ENCODE results near the gene DGLUCY.
"Not testable (repeated sequence)": the region's sequence is repeated elsewhere in the genome, so short reads cannot be mapped to it uniquely, and the experiment has no call there.

Gene DGLUCY

DNA sequence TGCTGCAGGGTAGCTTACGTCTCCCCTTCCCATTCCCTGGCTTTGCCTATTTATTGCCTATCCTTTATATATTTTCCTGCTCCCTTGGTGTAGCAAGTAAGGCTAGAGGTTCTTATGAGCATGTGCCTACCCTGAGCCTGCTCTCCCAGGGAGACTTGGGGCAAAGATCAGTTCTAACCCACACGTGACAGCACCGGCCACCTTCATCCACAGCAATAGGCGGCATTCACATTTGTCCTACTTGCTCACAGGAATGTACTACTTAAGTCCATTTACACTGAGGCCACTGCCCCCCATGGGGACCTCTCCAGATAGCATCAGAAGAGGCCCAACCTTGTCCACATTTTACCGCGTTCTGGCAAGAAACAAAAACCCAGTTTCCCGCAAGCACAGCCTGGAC lies 122.0 kb downstream of the DGLUCY start:
- DNase-seq, result no peak

DNA sequence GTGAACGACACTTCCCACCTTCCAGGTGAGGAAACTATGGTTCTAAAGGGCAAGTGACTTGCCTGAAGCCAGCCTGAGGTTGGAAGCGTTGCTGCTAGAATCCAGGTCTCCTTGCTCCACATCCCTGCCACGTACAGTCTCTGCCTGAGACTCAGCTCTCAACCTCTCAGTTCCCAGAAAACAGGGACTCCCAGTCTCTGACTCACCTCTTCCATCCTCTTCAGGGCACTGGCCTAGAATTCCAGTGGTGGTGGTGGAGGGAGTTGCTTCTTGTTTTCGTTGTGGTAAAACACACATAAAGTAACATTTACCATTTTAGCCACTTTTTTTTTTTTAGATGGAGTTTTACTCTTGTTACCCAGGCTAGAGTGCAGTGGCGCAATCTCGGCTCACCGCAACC lies 123.3 kb downstream of the DGLUCY start:
- DNase-seq, result no peak

DNA sequence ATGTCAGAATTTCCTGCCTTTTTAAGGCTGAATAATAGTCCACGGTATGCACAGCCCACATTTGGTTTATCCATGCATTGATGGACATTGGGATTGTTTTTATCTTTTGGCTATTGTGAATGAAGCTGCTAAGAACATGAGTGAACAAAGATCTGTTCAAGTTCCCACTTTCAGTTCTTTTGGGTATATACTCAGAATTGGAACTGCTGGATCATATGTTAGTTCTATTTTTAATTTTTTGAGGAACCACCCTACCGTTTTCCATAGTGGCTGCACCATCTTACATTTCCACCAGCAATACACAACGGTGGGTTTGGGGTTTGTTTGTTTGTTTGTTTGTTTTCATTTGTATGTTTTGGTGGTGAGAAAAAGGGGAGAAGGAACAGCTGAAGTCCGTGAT lies 124.2 kb downstream of the DGLUCY start:
- no peak for DNase-seq

DNA sequence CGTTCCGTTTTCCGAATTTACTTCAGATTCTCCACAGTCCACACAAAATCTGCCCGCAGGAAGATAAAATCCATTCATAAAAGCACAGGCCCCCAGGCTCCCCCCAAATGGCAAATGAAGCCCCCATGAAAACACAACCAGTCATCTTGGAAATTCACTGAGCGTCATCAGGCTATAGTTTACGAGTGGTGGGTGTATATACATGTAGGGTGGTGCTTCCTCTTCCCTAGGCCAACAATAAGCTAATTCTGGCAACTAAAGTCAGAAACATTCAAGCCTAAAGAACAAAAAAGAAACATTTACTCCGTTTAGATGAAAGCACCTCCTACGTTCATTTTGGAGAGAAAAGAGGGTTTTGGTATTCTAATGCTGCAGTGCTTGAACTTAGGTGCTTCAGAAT lies 124.8 kb downstream of the DGLUCY start:
- no peak for DNase-seq

DNA sequence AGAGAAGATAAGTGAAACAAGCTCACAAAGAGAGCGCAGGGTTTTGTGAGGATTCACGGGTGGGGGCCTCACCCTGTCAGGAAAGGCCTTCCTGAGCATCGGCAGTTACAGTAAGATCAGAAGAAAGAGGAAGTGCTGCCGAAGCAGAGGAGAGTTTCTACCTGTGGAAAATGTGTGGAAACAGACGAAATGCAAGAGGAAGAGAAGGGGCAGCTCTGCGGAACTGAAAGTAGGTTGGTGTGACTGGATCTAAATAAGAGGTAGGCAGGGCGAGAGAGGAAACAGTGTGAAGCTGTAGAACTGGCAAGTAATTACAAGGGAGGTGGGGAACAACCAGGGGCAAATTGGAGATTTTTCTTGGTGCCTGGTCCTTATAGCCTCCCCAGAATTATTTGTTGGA lies 128.0 kb downstream of the DGLUCY start:
- peak; percentile 61 for DNase-seq

DNA sequence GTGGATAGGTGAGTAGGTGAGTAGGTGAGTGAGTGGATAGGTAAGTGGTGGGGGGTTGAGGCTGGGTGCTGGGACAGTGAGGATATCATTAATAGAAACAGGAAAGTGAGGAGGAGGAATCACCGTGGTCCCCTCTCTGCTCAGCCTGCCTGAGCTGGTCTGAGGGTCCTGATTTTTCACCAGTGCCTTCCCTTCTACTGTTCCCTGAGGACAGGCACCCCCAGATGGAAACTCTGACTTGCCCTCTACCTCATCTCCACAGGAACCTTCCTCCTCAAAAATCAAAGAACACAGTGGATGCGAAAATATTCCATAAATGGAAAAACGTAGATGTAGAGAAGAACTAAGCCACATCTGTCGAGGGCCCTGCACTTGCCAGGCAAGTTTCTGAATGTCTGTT lies 128.8 kb downstream of the DGLUCY start:
- no peak for DNase-seq

DNA sequence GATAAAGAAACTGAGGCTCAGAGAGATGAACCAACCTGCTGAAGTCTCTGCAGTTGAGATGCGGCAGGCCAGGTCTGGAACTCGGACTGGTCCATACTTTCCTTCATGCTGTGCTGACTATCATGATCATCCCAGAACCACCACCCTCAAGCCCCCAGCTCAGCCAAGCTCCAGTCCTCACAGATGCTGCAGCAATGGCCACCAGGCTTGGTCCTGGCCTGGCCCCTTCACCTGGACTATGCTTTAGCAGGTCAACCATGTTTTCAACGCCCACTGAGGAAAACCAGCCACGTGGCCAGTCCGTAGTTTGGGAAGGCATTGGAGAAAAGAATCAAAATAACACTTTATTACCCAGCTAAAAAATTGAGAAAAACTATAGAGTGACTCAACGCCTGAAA lies 129.2 kb downstream of the DGLUCY start:
- no peak for DNase-seq

DNA sequence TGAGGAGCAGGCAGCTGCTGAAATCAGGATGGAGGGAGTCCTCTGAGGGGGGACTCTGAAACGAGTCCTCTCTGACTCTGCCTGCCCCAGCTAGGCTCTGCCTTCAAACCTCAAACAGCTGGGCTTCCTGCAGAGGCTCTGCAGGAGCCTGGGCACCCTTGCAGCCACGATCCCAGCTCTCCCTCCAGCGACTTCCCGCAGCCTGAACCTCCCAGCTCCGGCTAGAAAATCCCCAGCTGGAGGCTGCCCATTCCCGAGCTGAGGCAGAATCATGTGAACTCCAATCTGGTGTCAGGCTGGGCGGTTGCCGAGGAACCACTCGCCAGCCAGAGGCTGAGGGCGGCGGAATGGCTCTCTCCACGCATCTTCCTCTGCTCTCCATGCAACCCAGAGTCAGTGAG lies 130.6 kb downstream of the DGLUCY start, which contains the start of gene GPR68:
GPR68 (minus strand) TSS at position 204 of the 401 bp plus-strand sequence. CDS start 9,654 bp downstream, outside the sequence.
- peak; percentile 42 for DNase-seq

DNA sequence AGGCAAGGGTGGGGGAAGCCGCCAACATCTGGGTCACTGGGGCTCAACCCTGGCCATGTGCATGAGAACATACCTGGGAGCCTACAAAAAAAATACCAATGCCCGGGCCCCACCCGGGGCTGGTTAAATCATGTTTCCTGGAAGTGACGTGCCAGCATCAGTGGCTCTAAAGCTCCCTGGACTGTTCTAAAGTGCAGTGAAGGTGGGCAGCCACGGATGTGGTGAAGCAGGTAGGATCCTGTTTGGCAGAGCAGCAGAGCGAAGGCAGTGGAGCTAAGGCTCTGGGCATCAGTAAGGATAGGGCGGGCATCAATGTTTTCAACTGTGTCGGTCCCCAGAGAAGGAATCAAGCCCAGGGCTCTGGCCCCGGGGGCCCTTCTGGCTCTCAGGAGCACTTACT lies 131.2 kb downstream of the DGLUCY start:
- peak; percentile 85 for DNase-seq

DNA sequence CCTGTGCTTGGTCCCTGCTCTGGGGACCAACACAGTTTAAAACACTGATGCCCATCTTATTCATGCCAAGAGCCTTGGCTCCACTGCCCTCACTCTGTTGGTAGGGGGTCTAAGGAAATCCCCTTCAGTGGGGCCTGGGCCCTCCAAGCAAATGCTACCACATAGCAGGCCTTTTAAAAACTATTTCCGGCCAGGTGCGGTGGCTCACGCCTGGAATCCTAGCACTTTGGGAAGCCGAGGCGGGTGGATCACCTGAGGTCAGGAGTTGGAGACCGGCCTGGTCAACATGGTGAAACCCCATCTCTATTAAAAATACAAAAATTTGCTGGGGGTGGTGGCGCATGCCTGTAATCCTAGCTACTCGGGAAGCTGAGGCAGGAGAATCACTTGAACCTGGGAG lies 131.7 kb downstream of the DGLUCY start:
- DNase-seq, result not testable (repeated sequence)

DNA sequence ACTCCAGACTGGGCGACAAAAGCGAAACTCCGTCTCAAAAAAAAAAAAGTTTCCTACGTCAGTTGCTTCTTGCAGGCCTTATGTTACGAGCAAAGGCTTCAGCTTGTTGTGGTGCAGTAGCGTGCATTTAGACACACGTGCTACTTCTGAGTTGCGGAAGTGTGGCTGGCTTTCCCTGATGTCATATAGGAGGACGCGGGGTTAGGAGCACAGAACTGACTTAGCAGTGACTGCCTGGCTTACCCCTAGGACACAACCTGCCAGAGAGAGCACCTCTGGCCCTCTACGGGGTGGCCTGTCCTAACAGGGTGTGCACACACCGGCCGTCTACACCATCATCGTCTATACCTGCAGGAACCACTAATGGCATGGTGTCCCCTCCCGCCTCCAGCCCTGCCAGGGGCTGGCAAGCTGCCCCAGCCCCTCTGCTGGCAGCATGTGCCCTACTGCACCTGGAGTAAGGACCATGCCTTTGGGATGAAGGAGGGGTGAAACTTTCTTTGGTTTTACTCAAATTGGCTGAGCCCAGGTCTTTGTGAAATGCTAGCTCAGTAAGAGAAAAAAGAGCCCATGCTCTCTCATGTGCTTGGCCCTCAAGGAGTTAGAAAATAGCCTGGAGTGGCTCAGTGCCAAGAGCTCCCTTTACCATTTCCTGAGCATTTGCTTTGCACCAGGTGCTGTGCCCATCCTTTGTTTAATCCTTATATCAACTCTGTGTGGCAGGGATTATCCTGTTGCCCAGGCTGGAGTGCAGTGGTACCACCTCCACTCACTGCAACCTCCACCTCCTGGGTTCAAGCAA lies 132.4 kb downstream of the DGLUCY start:
- DNase-seq, result peak; percentile 91

DNA sequence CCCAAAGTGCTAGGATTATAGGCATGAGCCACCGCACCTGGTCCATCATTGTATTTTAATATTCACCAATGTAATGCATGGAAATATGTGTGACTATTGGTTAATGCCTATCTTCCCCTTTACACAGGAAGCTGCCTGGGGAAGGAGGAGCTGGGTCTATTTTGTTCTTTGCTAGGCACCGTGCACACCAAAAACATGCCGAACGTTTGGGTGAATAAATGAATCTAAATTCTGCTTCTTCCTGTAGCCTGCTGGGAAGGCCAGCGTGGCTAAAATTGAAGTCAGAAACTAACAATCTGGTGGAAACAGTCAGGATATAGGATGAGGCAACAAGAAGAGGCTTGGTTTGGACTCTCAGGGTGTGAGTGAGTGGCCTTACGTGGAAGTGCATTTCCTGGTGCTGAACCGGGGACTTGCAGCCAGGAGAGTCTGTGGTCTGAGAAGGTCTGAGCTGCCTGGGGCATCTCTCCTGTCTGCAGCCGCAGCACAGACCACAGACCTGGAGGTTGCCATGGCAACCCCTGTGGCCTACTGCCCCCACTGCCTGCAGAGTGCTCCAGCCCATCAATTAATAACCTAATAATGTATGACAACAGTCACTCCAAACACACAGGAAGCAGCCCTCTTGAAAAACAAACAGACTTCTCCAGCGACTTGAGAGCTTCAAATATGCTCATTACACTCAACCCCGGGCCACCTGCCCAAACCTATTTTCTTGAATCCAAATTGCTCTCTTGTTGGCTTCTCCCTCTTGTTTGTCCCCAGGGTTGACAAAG lies 136.2 kb downstream of the DGLUCY start:
- peak; percentile 75 for DNase-seq

DNA sequence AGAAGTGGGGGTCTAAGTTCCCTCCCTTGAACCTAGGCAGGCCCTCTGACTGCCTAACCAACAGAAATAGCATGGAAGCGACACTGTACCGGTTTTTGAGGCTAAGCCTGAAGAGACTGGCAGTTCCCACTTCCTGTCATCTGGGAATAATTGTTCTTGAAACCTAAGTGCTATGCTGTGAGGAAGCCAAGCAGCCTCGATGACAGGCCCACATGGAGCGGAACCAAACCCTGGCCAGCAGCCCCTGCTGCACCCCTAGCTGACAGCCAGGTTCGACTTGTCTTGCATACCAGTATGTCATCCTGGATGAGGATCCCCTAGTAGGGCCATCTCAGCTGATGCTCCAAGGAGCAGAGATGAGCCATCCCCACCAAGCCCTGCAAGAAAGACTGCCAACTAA lies 137.0 kb downstream of the DGLUCY start:
- DNase-seq, result no peak

DNA sequence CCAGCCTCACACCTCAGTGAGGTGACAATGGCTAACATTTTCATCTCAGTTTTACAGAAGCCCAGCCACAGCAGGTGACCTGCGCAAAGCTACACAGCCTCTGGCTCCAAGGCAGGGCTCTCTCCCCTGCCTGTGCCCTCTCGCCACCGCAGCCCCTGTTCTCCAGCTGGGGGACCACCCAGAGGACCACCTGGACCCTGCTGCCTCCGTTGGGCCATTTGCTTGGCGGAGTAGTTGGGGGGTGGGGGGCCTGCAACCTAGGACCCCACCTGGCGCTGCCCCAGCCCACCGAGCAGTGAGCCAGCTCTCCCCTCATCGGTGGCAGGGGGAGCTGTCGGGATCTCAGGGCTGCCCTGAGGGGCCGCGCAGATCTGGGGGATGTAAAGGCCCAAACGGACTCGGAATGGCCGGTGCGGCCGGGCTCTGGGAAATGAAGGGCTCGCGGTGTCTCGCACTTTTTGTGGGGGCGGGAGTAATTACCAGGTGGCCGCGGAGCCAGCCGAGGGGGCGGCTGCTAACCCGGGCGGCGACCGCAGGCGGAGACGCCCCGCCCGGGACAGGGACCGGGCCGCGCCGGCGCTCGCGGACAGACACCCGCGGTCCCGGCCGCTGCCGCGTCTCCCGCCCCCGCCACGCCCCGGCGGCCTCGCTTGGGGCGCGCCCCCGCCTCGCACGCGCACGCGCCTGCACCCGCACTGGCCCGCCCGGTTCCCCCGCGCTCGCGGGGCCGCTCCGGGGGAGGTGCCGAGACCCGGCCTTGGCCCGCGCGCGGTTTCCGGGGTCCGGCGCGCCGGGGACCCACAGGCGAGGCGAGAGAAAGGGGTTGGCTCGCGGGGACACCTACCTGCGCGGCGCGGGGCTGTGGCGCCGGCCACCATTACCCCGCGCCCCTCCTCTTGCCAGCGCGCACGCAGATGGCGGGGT lies 139.3 kb downstream of the DGLUCY start:
- DNase-seq, result peak; percentile 62

DNA sequence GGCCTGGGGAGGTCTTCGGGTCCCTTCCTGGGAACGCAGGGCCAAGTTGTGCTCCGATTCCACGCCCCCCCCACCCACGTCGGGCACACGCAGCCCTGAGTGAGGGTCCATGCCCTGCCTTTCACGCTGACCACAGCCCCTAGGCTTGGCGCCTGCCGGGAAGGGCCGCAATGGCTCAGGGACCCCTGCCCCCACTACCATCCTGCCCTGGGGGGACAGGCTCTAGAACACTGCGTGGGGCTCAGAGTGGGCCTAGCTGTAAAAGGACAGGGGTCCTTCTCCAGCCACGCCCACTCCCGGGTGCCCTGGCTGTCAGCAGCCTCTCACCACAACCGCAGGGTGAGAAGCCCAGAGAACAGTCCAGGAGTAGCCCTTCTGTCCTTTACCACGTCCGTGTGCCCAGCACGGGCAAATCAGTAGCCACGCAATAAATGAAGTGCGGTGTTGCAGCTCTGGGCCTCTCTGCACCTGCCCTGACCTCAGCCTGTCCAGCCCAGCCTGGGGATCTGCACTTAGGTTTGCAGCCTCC lies 140.0 kb downstream of the DGLUCY start:
- DNase-seq, result no peak

DNA sequence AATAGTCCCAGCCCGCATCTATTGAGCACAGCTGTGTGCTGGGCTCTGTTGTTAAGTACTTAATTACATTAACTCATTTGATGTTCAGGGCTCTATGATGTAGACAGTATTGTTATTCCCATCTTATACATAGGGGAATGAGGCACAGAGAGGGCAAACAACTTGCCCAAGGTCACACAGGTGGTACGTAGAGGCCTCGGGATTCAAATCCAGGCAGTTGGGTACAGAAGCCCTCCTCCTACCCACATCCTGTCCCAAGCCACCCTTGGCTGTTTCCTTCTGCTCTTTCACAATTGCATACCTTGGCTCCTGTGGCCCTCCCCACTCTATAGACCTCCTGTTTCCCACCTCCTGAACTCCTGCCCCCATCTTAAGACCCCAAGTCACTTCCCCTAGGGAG lies 140.6 kb downstream of the DGLUCY start:
- DNase-seq, result peak; percentile 47

DNA sequence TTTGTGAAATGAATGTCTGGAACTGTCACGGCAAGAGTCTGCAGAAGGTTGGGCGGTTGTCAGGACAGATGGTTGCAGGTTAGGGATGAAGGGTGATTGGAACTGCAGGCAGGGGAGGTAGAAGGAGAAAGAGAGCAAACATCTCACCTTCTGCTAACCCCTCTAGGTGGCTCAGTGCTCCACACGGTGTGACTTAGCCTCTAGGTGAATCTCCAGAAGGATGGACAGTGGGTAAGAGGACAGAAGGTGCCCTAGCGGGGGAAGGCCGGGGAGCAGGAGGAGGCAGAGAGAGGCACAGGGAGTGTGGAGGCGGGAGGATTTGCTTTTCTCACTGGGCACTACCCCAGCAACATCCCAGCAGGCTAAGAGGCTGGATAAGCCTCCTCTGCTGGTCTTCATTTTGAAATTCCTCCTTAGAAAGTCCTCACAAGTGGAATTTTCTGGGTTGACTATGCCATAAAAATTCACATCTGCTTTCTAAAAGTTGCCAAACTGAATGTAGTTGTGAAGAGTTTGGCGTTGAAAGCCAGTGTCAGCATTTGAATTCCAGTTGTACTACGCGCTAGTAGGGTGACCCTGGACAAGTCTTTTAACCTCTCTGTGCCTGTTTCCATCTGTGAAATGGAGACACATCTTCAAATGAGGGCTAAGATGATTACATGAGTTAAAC lies 141.3 kb downstream of the DGLUCY start:
- no peak for DNase-seq

DNA sequence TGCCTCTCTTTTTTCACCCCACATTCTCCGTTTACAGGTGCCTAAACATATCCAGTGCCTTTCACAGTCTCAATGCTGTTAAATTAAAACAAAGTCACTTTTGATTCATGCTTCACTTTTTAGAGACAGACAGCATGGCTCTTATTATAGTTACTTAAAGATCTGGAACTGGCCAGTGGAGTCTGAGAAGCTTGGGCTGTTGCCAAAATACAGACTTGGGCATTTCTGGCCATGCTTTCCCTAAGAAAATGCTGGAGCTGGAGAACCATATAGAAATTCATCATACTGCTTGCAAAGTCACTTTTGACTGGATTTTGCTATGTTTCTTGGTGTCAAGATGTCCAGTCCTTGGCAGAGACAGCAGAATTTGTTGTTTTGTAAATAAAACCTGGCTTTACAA lies 142.8 kb downstream of the DGLUCY start:
- no peak for DNase-seq

DNA sequence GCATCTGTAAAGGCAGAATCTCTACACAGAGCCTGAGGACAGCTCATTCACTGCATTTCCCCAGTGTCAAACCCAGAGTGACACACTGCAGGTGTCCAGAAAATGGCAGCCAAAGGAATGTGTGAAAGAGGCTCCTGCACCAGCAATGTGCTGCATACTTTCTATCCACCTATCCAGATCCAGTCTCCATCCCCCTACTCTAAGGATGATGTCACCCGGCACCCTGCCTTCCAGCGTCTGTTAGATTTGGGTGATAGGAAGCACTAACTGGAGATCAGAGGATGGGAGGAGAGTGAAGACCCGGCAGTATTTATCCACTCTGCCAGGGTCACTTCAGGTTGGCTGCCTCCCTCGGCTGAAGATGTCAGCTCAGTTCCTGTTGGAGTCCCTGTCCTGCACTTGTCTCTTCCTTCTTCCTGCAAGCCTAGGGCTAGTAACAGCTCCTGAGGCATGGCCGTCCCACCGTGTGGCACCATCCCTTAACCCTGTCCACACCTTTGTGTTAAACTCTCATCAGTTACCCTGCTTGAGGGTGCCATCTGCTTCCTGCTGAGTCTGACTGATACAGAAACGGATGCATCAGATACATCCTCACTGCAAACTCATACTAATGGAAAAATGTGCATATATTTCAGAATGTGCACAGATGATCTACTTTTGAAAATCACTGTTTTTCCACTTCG lies 143.6 kb downstream of the DGLUCY start:
- DNase-seq, result no peak

DNA sequence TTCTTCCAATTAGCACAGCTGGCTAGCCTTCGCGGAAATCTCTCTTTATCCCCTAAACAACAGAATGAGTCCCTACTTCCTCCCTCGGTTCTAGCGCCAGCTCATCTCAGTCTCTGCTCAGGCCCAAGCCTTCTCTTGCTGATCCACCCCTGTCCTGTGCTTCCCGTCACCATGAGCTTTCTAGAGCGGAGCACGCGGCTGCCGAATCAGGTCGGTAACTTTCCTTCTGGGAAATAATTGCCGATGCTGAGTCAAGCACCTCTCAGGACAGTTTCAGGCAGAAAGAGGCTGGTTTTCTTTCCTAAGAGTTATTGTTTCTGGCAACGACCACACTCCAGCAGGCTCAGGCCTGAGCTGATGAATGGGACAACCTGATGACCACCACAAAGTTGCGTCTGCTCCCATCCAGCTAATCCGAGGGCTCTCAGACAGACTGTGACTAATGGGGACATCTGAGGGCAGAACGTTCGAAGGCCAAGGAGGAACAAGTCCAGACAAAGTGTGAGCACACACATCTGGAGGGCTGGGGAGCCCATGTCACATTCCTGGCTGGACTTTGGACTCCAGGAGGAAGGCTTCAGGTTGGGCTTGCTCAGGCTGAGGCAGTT lies 144.2 kb downstream of the DGLUCY start:
- DNase-seq, result no peak

DNA sequence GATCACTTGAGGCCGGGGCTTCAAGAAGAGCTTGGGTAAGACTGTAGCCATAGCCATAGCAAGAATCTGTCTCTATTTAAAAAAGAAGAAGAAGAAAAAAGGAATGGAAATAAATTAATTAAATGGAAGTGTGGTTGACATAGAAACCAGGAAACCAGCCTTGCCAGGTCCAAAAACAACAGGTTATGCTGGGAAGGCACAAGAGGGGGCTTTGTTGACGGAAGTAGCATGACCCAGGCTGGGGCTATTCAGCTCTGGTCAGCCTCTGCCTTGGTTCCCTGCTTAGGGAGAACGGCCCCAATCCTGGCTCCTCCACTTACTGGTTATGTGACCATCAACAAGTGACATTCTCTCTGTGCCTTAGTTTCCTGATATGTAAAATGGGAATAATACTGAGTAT lies 145.0 kb downstream of the DGLUCY start:
- DNase-seq, result no peak
